ENCODE data around the gene PANK3.
"Not testable (repeated sequence)": the region's sequence is repeated elsewhere in the genome, so short reads cannot be mapped to it uniquely, and the experiment has no call there.

PANK3 gene

GRCh38 chr5:168578538-168579487, at the start of gene PANK3:
Gene PANK3, minus strand, starts transcription at chr5:168579368. Its CDS starts 85 bp downstream, at chr5:168579283.
- DNase-seq = no peak

- DNase-seq = no peak
Measured at GRCh38 chr5:168624850-168625364, 45.7 kb upstream of the PANK3 start.

GRCh38 chr5:168620807-168621206, 41.6 kb upstream of the PANK3 start:
- DNase-seq = no peak

GRCh38 chr5:168614661-168615060, 35.5 kb upstream of the PANK3 start:
- no peak for DNase-seq

- DNase-seq = no peak
Measured at GRCh38 chr5:168613996-168614395, 34.8 kb upstream of the PANK3 start.

- DNase-seq = no peak
Measured at GRCh38 chr5:168613396-168613795, 34.2 kb upstream of the PANK3 start.

GRCh38 chr5:168612996-168613395, 33.8 kb upstream of the PANK3 start:
- peak; percentile 5 for DNase-seq

- DNase-seq = no peak
Measured at GRCh38 chr5:168612123-168612522, 33.0 kb upstream of the PANK3 start.

GRCh38 chr5:168611165-168611564, 32.0 kb upstream of the PANK3 start:
- DNase-seq = no peak

- no peak for DNase-seq
Measured at GRCh38 chr5:168609806-168610482, 30.8 kb upstream of the PANK3 start.

- no peak for DNase-seq
Measured at GRCh38 chr5:168608821-168609220, 29.7 kb upstream of the PANK3 start.

GRCh38 chr5:168608386-168608785, 29.2 kb upstream of the PANK3 start:
- no peak for DNase-seq

GRCh38 chr5:168607946-168608345, 28.8 kb upstream of the PANK3 start:
- DNase-seq = no peak

GRCh38 chr5:168606562-168606961, 27.4 kb upstream of the PANK3 start:
- no peak for DNase-seq

GRCh38 chr5:168604436-168604835, 25.3 kb upstream of the PANK3 start:
- DNase-seq = no peak

GRCh38 chr5:168603746-168604145, 24.6 kb upstream of the PANK3 start:
- DNase-seq = no peak

GRCh38 chr5:168602517-168602916, 23.3 kb upstream of the PANK3 start:
- no peak for DNase-seq

- DNase-seq = no peak
Measured at GRCh38 chr5:168601972-168602371, 22.8 kb upstream of the PANK3 start.

GRCh38 chr5:168600409-168600808, 21.2 kb upstream of the PANK3 start:
- DNase-seq = no peak

- no peak for DNase-seq
Measured at GRCh38 chr5:168599826-168600225, 20.7 kb upstream of the PANK3 start.

- no peak for DNase-seq
Measured at GRCh38 chr5:168598639-168599038, 19.5 kb upstream of the PANK3 start.

- DNase-seq = no peak
Measured at GRCh38 chr5:168596927-168597326, 17.8 kb upstream of the PANK3 start.

- DNase-seq = not testable (repeated sequence)
Measured at GRCh38 chr5:168596122-168596521, 17.0 kb upstream of the PANK3 start.

- no peak for DNase-seq
Measured at GRCh38 chr5:168592014-168592368, 12.8 kb upstream of the PANK3 start.

Measured in activated gamma-delta T cell treated with Interleukin-2 at 50 U/mL for 16 hours (primary cell).